GM18861 (cell line): ENCODE data around the gene ZNF831.

Experiments used
- ATAC-seq: cut with Tn5 transposase; IDR thresholded peaks from one replicate; pipeline ENCODE4 v1.9.1; 2021; ENCODE audit not compliant: unreplicated experiment

The ZNF831 gene

DNA sequence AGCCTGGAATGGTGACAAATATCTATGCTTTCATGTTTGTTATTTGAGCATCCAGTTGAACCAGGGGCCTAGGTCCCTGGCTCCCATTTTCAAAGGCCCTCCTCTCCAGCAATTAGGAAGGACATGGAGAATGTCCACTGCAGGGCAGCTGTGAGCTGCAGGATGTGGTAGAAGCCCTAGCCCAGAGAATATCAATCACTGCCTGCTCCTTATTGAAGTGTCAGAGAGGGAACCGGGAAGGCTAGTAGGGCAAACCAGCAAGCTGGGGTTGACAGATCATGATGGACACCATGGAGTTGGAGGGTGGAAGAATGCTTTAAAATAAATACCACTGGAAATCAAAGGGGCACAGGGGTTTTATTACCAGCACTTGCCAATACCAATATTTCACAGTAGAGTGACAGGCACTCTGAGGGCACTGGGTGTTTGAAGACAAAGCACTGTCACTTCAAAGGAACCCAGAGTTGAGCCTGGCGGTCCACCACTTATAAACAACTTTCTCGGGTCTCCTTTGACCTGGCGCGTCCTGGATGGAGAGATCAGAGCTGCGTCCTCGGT lies 47.7 kb downstream of the ZNF831 start:
- no peak for ATAC-seq

- ATAC-seq: no peak
Observed at GRCh38 chr20:59214073-59214472, 50.5 kb downstream of the ZNF831 start.

DNA sequence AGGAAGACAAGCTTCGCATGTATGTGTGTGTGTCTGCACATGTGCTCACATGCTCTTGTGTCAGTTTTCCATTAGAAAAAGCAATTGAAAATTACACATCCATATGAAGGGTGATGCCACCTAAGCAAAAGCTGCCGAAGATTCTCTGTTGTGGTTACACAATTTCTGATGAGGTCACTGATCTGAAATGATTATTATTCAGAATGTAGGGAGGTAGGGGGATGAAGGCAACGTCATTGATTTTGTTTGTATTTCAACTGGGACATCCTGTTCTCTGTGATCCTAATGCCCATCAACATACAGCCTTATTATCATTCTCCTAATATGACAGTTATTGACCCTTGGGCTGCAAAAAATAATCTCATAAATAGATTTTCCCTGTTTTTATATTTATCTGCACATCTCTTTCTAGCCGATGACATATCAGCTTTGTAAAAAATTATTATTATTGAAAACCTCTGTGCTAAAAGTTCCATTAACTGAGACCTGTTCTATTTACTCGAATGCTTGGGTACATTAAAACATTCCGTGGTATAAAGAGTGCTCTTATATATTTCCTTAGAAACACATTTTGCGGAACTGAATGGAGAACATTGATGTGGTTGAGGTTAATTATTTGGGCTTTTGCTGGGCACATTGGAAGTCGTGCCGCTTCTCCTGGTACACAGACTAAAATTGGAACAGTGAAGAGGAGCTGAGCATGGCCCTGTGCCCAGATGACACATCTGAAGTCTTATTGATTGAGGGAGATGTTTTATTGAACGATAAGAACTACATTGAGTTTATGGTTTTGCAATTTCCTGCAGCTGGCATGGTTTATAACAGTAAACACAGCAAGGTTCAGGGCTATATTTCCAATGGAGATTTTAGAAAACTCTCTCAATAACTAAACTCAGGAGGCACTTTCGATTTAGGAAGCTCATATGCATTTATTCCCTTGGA lies 51.3 kb downstream of the ZNF831 start:
- no peak for ATAC-seq

- no peak for ATAC-seq
Observed at GRCh38 chr20:59217173-59217572, 53.6 kb downstream of the ZNF831 start.

DNA sequence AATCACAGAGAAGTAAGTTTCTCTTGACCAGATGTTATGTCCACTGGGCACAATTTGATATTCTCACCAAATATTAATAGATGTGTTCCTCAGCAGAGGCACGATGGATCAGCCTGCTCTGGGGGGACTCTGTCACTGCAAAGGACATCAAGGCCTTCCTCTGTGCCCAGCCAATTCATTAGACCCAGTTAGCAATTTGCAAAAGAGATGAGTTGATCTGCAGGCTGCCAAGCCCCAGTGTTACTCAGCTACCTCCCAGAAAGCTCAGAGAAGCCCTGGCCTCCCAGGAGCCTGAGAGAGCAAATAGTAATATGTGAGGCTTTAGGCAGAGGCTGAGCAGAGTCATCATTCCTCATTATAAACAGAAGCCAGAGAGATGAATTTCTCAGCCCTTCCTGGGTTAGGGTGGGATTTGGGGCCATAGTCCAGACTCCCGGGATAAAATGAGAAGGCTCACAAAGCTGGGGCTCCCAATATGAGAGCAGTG lies 54.2 kb downstream of the ZNF831 start:
- no peak for ATAC-seq

GRCh38 chr20:59219211-59219610 lies 55.6 kb downstream of the ZNF831 start:
- no peak for ATAC-seq

DNA sequence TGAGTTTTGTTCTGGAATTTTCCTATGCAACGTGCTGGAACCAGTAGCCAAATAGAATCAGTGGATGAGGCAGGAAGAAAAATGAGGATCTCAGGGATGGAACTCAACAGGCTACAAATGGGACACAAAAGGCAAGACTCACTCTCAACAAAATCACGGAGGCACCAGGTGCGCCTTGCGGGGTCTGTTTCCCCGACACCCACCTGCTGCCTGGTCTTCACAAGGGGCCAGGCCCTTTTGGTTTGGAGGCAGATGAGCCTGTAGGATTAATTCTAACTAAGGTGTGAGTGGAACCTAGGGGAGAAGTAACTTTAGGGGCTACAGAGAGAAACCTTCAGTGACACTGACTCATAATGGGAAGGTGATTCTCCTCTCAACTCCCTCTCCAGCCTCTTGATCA lies 56.5 kb downstream of the ZNF831 start:
- no peak for ATAC-seq

DNA sequence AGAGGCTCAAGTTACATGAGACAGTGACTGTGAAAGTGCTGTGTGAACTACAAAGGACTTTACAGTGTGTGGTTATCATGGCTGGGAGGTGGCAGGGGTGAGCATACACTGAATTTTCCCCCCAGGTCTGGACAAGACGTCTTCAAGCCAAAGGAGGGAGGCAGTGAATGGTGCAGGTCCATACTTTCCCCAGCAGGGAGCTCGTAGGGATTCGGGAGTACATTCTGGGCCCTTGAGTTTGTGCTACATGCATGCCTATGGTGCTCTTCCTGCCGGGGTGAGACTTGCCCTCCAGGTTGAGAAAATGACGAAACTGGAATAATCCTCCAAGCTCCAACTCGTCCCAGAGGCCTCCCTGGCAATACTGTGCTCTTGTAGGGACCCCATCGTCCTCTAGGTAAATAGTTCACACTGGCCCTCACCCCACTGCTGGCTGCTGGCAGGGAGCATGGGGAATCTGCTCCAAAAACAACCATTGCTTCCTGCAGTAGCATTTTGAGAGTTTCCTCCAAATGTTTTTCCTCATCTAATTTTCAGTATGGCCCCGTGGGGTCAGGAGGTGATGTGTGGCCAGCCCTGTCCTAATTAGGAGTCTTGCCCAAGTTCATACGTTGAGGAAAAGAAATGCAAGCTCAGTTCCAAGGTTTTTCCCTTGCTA lies 57.6 kb downstream of the ZNF831 start:
- ATAC-seq: no peak

DNA sequence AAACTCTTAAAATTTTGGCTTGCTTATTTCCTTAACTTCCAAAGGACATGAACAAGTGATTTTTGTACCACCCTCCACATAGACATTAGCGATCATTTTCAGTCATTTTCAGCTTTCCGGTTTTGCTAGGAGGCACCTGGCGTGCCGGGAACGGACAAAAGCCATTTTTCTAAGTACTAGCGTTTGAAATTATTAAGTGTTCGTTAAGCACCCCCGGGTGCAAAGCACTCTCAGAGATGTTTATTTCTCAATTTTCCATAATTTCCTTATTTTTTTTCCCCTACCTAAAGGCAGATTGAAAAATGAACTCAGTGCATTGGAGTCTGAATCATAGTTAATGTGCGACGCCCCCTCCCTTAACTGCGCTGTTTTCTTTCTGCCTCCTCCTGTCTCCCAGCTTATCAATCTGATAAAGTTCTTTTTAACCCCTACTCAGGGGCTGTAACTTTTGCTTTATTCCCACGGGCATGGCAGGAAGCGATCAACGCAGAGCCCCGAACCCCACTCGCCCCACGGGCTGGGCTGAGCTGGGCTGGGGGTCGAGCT lies 58.2 kb downstream of the ZNF831 start:
- ATAC-seq: no peak

- peak; percentile 68 for ATAC-seq
Observed at GRCh38 chr20:59222253-59223181, 58.9 kb downstream of the ZNF831 start.

DNA sequence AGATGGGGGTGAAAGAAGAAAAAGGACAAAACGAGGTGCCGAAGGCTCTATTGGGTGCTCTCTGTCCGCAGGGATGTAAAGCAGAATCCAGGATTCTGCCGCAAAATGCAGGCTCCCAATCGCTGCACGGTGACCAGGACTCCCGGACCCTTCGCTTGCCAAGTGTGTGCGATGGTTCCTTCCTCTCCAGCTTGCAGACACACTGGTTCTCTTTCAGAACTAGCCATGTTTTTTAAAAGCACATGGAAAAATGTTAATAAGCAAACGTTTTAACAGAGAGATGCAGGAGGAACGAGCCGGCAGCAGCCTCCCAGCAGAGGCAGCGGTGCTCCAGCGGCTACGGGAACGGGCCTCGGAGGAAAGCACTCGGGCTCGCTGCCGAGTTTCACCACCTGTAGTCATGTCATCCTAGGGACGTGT lies 59.6 kb downstream of the ZNF831 start:
- ATAC-seq: no peak

DNA sequence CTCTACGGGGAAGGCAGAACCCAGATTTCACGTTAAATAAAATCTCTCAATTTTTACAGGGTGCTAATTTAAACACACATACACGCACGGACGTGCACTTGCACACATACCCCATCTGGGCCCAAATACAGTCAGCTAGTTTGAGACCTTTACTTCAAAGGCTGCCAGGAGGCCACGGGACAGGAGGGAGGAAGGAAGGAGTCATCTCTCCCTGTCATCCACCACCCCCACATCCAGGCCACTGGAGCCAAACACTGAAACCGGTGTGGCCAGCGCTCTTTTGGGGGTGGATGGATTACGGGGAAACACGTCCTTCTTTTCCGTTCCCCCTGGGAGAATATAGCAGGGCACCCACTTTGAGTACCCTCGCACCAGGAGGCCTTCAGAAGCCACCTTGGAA lies 60.1 kb downstream of the ZNF831 start:
- ATAC-seq: no peak

- no peak for ATAC-seq
Observed at GRCh38 chr20:59224236-59224635, 60.6 kb downstream of the ZNF831 start.

DNA sequence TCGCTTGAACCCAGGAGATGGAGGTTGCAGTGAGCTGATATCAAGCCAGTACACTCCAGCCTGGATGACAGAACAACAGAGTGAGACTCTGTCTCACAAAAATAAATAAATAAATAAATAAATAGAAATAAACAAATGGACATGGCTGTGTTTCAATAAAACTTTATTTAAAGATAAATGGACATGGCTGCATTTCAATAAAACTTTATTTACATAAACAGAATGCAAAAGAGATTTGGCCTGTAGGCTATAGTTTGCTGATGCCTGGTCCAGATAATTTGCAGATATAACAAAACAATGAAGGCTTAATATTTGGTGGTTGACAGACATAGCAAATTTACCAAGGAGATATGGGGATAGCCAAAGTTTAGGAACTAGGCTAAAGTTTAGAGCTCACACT lies 66.8 kb downstream of the ZNF831 start:
- ATAC-seq: no peak

- no peak for ATAC-seq
Observed at GRCh38 chr20:59231124-59231804, 67.6 kb downstream of the ZNF831 start.

GRCh38 chr20:59232618-59233017 lies 69.0 kb downstream of the ZNF831 start:
- ATAC-seq: no peak

GRCh38 chr20:59235226-59235625 lies 71.6 kb downstream of the ZNF831 start:
- no peak for ATAC-seq

GRCh38 chr20:59240006-59240405 lies 76.4 kb downstream of the ZNF831 start:
- no peak for ATAC-seq

- no peak for ATAC-seq
Observed at GRCh38 chr20:59242714-59243626, 79.3 kb downstream of the ZNF831 start.
